Glomerular visceral epithelial cell (primary cell): ENCODE measurements around the gene TMPO.
"Not testable (repeated sequence)": the region's sequence is repeated elsewhere in the genome, so short reads cannot be mapped to it uniquely, and the experiment has no call there.

Experiments
- DNase-seq: peaks from one replicate; pipeline ENCODE4 v3.0.0-alpha.2; 2016; ENCODE audit errors: extremely low spot score

Gene TMPO

DNA sequence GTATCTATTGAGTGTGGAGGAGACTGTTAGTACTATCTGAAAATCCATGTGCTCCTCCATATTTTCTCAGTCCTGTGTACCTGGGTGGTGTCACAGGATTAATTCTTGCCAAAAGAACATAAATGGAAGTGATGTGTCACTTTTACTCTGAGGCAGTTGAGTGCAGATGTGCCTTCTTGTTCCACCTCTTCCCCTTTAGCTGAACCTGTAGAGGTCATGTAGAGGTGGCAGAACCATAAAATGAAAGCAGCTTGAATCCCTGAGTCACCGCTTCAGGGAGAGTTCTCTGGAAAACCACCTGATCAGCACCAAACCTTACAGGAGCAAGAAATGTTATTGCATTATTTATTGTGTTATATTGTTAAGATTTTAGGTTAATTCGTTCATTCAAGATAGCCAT lies 63.4 kb downstream of the TMPO start:
- peak; percentile 20 for DNase-seq

DNA sequence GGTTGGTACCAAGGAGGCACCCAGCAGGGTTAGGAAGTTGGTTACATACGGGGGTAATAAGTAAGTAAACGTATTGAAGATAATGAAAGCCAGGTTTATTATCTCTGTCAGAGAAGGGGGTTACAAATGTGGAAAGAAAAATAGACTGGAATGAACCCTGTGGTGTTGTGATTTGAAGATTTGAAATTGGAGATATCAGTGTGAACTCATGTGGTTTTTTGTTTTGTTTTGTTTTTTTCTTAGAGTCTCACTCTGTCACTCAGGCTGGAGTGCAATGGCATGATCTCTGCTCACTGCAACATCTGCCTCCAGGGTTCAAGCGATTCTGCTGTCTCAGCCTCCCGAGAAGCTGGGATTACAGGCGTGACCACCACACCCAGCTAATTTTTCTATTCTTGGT lies 64.0 kb downstream of the TMPO start:
- DNase-seq = no peak

DNA sequence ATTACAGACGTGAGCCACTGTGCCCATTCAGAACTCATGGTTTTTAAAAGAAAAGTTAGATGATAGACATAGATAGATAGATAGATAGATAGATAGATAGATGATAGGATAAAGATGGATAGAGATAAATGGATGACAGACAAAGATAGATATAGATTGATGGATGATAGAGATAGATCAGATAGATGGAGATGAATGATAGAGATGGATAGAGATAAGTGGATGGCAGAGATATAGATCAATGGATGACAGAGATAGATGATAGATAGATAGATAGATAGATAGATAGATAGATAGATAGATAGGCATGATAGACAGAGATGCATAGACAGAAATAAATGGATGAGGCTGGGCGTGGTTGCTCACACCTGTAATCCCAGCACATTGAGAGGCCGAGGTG lies 64.4 kb downstream of the TMPO start:
- no peak for DNase-seq

DNA sequence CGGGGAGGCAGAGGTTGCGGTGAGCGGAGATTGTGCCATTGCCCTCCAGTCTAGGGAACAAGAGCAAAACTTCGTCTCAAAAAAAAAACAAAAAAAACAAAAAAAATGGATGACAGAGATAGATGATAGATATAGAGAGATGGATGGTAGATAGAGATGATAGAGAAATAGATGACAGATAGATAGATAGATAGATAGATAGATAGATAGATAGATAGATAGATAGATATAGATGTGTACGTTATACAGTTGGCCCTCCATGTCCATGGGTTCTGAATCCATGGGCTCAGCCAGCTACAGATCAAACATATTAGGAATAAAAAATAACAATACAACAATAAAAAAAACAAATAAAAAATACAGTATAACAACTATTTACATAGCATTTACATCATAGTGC lies 65.3 kb downstream of the TMPO start:
- no peak for DNase-seq

DNA sequence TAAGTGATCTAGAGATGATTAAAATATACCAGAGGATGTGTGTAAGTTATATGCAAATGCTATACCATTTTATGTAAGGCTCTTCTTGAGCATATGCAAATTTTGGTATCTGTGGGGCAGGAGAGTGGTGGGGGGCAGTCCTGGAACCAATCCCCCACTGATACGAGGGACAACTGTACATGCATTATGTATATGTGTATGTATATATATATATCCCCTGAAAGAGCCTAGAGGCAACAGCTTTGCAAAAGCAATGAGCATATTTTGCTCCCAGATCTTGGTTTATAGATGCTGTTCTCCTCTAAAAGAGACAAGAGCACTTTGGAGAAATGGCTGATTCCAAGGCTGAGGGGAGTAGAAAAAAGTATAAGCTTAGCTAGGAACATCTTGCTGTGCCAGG lies 65.7 kb downstream of the TMPO start:
- DNase-seq = no peak

DNA sequence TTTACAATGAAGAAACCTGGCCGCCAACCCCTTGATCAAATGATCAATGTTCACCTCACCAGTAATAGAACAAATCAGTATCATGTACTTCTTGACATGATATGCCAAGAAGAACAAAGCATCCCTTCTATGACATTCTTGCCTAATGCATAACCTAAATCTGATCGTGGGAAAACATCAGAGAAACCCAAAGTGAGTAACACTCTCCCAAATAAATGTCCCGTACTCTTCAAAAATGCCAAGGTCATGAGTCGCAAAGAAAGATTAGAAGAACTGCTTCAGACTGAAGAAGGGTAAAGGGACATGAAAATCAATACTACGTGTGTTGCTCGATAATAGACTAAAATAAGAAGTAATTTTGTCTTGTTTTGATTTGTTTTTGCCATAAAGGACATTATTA lies 66.7 kb downstream of the TMPO start:
- no peak for DNase-seq

DNA sequence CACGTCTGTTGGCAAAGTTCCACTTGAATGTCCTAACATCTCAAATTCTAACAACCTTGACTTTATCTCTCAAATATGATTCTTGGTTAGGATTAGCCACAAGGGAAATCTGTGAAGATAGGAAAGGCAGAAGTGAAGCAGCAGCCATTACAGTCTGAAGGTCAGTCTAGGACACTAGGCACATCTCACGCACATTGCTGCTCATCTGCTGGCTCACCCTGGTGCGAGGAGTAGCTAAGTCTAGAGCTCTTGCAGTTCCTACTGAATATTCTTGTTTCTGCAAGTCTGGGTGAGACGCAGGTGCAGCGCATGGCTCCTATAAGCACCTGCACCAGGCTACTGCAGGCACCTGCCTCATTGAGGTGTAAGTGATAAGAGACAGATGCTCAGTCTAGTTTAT lies 71.7 kb downstream of the TMPO start:
- DNase-seq = no peak

DNA sequence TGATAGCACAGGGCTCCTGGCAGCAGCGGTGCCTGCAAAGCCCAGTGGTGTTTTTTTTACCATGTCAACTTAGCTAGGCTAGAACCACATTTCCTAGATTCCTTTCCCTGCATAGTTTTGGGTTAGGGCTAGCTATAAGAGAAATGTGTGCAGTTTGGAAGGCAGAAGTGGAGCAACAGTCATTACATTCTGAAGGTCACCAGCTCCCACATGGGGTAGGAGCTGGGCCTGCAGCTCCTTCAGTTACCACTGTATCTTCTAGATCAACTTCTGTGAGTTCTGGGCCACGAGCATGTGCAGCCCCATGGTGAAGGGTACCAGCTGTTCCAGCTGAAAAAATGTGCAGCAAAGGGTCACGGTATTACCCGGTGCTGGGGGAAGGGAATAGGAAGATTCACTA lies 75.8 kb downstream of the TMPO start:
- DNase-seq = no peak

DNA sequence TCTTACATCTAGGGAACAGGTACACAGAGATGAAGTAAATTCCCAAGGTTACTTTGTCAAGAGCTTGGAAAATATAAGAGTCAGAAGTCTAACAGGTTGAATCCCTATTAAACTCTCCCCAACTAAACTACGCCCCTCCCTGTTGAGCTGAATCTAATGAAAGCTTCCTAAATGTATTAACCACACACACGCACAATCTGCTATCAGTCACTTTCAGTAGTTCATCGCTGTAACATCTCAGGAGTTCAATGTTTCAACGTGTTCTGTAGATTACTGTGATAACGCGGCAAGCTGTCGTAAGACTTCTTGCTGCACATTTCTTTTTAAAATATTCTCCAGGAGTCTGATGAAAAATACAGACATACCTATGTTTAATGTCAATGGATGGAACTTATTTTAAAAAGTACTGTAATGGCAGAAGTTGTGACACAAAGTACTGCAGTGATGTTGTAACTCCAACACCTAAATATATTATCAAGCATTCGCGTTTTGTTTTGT lies 77.5 kb downstream of the TMPO start:
- no peak for DNase-seq

DNA sequence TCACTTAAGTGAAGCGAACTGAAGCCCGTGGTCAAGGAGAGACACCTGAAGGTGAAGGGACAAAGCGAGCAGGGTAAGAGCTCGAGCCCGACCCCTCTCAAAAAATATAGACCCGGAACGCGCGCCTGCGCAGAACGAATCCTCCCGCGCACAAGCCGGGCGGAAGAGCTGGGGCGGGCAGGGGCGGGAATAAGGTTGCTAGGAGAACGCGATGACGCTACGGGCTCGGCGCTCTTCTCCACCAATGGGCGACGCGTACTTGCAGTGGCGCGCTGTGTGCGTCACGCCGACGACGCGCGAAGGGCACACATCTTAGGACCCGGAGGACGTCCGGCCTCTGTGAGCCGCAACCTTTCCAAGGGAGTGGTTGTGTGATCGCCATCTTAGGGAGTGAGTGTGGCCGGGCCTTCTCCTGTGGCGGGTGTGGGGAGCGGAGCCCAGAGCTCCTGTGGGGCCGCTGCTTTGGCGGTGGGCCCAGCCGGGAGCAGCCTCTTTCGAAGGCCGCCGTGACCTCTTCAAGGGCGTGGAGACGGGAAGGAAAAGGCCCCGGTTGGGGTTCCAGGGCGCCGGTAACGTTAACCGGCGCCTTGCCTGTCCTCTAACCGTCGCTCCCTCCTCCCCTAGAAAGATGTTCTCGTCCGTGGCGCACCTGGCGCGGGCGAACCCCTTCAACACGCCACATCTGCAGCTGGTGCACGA lies 78.1 kb downstream of the TMPO start, which contains the start of gene SLC25A3:
Gene SLC25A3 (plus strand): TSS at position 336 of the 699 bp plus-strand sequence. CDS start 293 bp downstream, at position 629.
- peak; percentile 98 for DNase-seq

DNA sequence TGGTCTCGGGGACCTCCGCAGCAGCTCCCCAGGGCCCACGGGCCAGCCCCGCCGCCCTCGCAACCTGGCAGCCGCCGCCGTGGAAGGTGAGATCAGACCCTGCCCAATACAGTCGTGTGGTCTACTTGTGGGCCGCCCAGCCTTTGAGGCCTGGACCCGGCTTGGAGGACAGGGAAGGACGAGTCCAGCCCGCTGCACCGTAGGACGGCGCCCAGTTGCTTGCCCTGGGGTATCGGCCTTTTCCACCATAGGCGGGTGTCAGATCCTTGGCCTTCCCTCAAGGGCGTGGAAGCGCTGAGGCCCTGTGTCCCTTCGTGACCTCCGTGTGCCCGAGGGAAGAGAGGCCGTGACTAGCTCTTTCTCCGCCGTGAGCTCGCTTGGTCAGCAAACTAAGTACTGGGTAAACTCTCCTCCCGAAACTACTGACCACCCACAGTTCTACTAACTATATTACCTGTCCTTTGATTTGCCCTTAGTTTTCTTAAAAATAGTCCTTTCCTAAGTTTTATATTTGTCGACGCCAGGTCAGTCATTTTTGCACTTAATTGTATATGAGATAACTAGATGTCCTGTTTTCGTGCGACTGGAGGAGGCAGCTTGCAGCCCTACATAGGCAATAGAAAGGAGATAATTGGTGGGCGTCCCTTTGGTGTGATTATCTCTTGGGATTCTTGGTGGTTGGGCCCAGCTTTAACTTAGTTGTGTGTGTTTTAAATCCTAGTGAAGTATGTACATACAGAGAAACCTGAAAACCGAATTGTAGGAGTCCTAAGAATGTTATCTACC lies 78.9 kb downstream of the TMPO start:
- DNase-seq = peak; percentile 16

DNA sequence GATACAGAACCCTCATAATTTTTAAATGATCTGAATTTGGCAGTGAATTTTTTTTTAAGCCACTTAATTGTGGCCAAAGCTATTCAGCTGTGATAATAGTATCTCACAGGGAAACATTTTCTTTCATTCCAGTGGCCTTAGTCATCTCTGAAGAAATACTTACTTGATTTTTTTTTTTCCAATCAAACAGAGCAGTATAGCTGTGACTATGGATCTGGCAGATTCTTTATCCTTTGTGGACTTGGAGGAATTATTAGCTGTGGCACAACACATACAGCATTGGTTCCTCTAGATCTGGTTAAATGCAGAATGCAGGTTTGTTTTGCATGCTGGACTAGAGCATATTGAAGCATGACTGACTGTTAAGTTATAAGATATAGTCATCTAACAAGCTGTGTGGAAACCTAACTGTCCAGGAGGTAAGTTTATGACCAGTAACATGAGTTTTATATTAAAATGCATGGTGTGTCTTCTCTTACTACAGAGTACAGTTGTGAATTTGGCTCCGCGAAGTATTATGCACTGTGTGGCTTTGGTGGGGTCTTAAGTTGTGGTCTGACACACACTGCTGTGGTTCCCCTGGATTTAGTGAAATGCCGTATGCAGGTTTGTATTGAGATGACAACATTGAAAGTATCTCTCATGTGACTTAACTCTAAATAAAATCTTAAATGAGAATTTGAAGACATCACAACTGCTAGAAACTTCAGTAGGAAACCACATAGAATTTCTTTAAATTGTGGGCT lies 80.0 kb downstream of the TMPO start:
- peak; percentile 65 for DNase-seq

DNA sequence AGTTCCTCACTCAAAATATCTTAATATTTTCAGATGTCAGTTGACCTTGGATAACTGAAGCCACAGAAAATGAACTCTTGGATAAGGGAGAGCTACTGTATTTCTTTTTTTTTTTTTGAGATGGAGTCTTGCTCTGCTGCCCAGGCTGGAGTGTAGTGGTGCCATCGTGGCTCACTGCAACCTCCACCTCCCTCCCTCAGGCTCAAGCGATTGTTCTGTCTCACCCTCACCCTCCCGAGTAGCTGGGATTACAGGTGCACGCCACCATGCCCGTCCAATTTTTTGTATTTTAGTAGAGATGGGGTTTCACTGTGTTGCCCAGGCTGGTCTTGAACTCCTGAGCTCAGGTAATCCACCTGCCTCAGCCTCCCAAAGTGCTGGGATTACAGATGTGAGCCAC lies 81.9 kb downstream of the TMPO start:
- not testable (repeated sequence) for DNase-seq
